T-helper 2 cell treated with Interferon-gamma antibody and Interleukin-4, amounts not matched to agents 5 μg/mL and 100 μg/mL, for 36 hours (primary cell): Measurements from ENCODE around the gene DAPK1.
A peak's percentile ranks its signal among the peaks of the same experiment; 100 is the strongest.

ENCODE experiments used
- DNase-seq: peaks from one replicate; pipeline ENCODE4 v3.0.0; 2021; ENCODE audit warnings: low spot score
- H3K27ac Mint-ChIP-seq: one replicate; pipeline ENCODE4 v1.8.0; 2021; ENCODE audit warnings: mild to moderate bottlenecking, mixed read lengths
- H3K27me3 Mint-ChIP-seq: one replicate; pipeline ENCODE4 v1.8.0; 2021; ENCODE audit warnings: low read depth, mixed read lengths
- H3K36me3 Mint-ChIP-seq: one replicate; pipeline ENCODE4 v1.8.0; 2021; ENCODE audit warnings: low read depth, mixed read lengths
- H3K4me1 Mint-ChIP-seq: one replicate; pipeline ENCODE4 v1.8.0; 2021; ENCODE audit warnings: low read depth, mixed read lengths
- H3K4me3 Mint-ChIP-seq: one replicate; pipeline ENCODE4 v1.8.0; 2022; ENCODE audit warnings: mild to moderate bottlenecking, moderate library complexity, mixed read lengths
- H3K9me3 Mint-ChIP-seq: one replicate; pipeline ENCODE4 v1.8.0; 2021; ENCODE audit warnings: mixed read lengths

Gene DAPK1

DNA sequence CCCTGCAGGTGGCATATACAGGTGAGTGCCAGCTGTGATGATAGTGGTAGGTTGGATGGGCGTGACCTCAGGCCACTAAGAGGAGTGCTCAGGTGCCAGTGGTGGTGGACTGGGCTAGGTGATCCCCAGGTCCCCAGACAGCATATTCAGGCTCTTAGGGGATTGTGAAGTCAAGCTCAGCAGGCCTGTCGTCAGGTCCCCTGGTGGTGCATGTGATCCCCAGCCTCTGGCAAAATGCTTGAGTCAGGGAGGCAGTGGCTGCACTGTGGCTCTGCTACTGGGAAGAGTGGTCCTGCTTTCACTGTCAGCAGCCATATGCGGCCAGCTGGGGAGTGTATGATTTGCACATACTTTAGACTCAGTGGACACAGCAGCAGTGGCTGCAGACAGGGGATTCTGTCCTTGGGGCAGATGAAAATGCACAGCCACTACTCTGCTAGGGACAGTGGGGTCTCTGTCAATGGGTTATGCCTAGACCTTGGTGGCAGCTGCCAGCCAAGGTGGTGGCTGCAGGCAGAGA, 196.6 kb downstream of the DAPK1 start:
- Mint-ChIP-seq H3K36me3 (peaks cover 4% of the 10 kb centered on the region), H3K4me3 (no peak overlapping the region), H3K27ac (no peak overlapping the region), H3K4me1 (no peaks in the 10 kb centered on the region), H3K9me3 (peaks cover 12% of the 10 kb centered on the region), H3K27me3 (peaks cover 12% of the 10 kb centered on the region)
- no peak for DNase-seq

DNA sequence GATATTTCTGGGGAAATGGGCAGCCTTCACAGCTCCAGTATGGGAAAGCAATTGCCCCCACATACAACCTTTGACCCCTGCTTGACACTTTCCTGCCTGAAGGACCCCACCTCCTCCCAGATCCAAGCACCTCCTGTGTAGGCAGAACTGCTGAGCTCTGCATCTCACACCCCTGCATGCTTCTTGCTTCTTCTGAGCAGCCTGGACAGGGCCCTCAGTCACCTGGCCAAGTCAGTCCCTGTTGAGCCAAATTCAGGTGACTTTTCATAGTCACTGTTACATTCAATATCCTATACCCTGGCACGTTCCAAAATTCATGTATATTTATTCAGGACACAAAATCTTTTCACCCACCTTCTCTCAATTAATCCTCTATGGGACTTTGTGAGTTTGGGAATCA, 197.9 kb downstream of the DAPK1 start:
- Mint-ChIP-seq H3K9me3 (peaks cover 12% of the 10 kb centered on the region), H3K27ac (no peak overlapping the region), H3K27me3 (peaks cover 5% of the 10 kb centered on the region), H3K36me3 (peaks cover 4% of the 10 kb centered on the region), H3K4me3 (no peak overlapping the region), H3K4me1 (no peaks in the 10 kb centered on the region)
- no peak for DNase-seq

DNA sequence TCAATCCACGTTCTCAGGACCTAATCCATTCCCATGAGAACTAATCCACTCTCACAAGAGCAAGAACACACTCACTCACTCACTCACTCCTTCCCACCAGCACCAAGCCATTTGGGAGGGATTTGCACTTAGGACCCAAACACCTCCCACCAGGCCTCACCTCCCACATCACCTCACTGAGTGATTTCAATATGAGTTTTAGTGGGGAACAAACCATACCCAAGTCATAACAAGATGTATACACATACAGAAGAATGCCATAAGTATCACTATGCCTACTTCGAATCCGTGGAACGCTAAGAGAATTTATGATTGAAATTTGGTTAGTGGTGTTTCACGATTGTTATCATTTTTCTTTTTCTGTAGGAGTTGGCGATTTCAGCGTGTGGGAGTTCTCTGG, 199.0 kb downstream of the DAPK1 start:
- Mint-ChIP-seq H3K9me3 (peaks cover 12% of the 10 kb centered on the region), H3K27me3 (peaks cover 4% of the 10 kb centered on the region), H3K4me3 (no peak overlapping the region), H3K4me1 (no peaks in the 10 kb centered on the region), H3K36me3 (peaks cover 4% of the 10 kb centered on the region), H3K27ac (no peak overlapping the region)
- no peak for DNase-seq

DNA sequence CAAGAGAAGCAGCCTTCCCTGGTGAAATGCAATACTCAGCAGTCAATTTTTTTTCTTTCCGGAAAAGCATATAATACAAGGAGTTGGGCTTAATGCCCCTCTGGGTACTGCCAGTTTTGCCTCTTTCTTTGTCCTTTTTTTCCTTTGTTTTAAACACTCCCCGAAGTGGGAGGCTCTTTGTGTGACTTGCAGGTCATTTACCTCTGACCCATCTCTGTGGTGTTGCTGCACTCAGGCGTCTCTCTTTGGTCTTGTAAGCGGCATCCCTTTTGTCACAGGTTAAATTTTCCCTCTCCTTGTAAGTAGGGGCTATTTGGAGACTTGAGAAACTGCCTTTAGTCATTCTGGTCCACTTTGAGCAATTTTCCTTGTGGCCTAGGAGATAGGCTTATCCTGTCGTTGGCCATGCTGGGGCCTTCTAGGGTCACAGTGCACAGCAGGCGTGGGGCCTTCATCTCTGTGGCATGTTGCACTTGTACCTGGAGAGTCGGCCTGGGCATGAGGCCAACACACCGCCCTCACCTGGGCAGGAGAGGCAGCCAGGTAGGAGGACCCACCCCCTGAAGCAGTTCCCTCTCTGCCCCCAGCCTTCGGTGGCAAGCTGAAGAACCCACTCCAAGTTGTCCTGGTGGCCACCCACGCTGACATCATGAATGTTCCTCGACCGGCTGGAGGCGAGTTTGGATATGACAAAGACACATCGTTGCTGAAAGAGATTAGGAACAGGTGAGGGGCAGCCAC, 200.6 kb downstream of the DAPK1 start:
- H3K4me1 Mint-ChIP-seq: peaks cover 4% of the 10 kb centered on the region
- no peak overlapping the region for H3K4me3 Mint-ChIP-seq
- peaks cover 7% of the 10 kb centered on the region for H3K9me3 Mint-ChIP-seq
- H3K36me3 Mint-ChIP-seq: peaks cover 4% of the 10 kb centered on the region
- DNase-seq: no peak
- H3K27me3 Mint-ChIP-seq: peaks cover 9% of the 10 kb centered on the region
- no peak overlapping the region for H3K27ac Mint-ChIP-seq

DNA sequence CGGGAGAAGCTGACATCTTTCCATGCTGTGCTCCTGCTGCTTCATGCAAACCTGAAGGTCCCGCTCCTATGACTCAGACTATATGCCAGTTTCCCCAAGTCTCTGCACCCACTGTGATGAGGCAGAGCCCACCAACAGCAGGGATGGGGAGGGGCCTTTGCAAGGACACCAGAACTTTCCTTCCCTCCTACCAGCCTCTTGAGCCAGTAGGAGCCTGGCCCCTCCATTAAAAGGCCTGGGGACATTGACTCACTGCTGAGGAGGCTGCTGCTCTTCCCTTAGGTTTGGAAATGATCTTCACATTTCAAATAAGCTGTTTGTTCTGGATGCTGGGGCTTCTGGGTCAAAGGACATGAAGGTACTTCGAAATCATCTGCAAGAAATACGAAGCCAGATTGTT, 202.2 kb downstream of the DAPK1 start:
- no peaks in the 10 kb centered on the region for H3K9me3 Mint-ChIP-seq

DNA sequence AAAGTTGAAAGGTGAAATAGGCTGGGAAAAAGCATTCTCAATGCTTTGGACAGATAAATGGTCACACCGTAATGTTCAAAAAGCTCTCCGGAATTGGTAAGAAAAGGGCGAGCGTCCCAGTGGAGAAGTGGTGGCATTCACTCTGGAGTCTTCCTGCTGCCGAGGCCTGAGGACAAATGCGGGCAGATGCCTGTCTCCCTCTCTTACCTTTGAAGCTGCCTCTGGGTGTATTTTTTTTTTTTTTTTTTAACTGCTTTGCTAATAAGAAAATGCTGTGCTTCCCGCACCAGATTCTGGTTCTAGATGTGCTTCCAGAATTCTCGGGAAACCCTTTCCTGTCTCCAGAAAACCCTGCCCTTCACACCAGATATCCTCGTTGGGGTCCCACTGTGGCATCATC, 203.8 kb downstream of the DAPK1 start:
- Mint-ChIP-seq H3K36me3 (no peaks in the 10 kb centered on the region), H3K27me3 (peaks cover 20% of the 10 kb centered on the region), H3K27ac (no peak overlapping the region)

More for the DNA sequence above, 202.2 kb downstream of the DAPK1 start:
- peaks cover 4% of the 10 kb centered on the region for H3K4me1 Mint-ChIP-seq
- no peak overlapping the region for H3K27ac Mint-ChIP-seq
- peaks cover 12% of the 10 kb centered on the region for H3K27me3 Mint-ChIP-seq
- no peak overlapping the region for H3K4me3 Mint-ChIP-seq
- no peaks in the 10 kb centered on the region for H3K36me3 Mint-ChIP-seq
- no peak for DNase-seq

DNA sequence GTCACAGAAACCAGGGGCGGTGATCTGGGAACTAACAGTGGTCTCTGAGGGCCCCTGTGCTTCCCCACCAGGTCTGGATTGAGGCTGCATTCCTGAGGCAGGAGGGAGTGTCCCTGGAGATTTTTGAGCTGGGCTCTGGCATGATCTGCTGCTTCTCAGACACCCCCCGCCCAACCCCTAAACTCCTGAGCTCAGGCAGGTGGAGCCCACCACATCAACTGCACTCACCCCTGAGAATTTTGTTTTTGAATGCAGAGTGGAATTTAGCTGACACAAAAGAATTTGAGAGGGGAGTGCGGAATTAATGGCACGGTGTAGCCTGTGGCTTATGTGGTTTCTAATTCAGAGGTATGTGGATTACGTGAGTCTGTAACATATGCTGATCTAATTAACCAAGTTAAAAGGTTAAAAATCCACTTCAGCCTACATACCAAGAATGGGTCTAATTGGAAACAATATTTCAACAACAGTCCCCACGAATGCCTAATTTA, 204.3 kb downstream of the DAPK1 start:
- Mint-ChIP-seq H3K27ac (no peak overlapping the region), H3K4me1 (peaks cover 4% of the 10 kb centered on the region)

More for the DNA sequence above, 203.8 kb downstream of the DAPK1 start:
- Mint-ChIP-seq H3K9me3 (no peaks in the 10 kb centered on the region), H3K4me3 (no peak overlapping the region), H3K4me1 (peaks cover 4% of the 10 kb centered on the region)
- no peak for DNase-seq

DNA sequence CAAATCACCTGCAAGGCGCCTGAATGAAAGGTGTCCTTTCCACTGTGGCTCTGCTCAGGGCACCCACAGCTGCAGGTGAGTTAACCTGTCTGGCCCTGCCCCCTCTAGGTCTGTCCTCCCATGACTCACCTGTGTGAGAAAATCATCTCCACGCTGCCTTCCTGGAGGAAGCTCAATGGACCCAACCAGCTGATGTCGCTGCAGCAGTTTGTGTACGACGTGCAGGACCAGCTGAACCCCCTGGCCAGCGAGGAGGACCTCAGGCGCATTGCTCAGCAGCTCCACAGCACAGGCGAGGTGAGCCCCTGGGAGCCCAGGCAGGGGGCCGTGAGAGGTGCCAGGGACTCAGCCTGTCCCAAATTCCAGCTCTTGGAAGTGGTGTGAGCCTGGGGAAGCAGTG, 205.3 kb downstream of the DAPK1 start:
- H3K27ac Mint-ChIP-seq: no peak overlapping the region
- H3K27me3 Mint-ChIP-seq: peaks cover 27% of the 10 kb centered on the region
- DNase-seq: no peak
- H3K4me1 Mint-ChIP-seq: peaks cover 10% of the 10 kb centered on the region
- no peaks in the 10 kb centered on the region for H3K36me3 Mint-ChIP-seq
- no peak overlapping the region for H3K4me3 Mint-ChIP-seq
- H3K9me3 Mint-ChIP-seq: no peaks in the 10 kb centered on the region

More for the DNA sequence above, 204.3 kb downstream of the DAPK1 start:
- Mint-ChIP-seq H3K9me3 (no peaks in the 10 kb centered on the region), H3K36me3 (no peaks in the 10 kb centered on the region), H3K4me3 (no peak overlapping the region), H3K27me3 (peaks cover 21% of the 10 kb centered on the region)
- no peak for DNase-seq

DNA sequence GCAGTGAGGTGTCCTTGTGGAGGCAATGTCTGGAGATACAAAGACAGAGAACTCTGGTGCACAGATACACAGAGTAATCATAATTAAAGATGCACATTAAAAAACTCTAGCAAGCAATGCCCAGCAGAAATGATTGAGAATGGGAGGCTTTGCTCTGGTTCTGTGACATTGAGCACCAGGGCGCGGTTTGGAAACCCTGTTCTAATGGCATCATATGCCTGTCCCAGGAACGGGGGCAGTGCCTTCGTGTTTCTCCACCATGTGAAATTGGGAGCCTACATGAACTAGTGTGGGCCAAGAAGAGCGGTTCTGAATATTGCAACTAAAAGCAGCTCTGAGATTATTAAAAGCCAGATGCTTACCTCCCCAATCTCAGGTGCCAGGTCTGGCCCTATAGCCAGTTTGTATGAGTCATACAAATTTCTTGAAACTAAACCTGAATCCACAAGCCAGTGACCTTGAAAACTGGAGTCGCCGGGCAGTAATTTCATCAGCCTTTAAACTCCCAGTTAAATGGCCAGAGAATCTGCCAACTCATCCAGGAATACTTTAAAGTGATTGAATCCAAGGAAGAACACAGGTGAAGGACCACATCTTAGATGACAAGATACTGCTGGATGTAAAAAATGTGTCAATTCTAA, 206.1 kb downstream of the DAPK1 start:
- H3K9me3 Mint-ChIP-seq: no peaks in the 10 kb centered on the region
- H3K4me3 Mint-ChIP-seq: no peak overlapping the region
- no peak overlapping the region for H3K27ac Mint-ChIP-seq
- DNase-seq: no peak
- peaks cover 30% of the 10 kb centered on the region for H3K27me3 Mint-ChIP-seq
- peaks cover 15% of the 10 kb centered on the region for H3K4me1 Mint-ChIP-seq
- no peaks in the 10 kb centered on the region for H3K36me3 Mint-ChIP-seq

DNA sequence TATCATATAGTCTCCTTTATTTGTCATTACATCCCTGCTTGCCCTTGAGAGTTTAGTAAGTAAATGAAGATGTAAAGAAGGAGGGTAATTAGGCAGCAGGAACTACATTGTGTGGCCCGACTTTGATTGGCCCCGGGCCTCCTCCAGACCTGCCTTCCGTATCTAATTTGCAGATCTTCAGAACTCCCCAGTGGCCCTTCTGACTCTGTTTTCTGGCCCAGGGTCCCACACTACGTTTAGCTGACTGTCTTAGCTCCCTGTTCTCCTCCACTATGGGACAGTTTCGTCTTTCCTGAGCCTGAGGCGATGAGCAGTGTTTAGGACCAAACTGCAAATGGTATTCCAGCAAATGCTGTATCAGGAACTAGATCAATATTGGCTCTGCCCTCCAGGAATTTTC, 206.7 kb downstream of the DAPK1 start:
- H3K27ac Mint-ChIP-seq: no peak overlapping the region
- H3K4me3 Mint-ChIP-seq: no peak overlapping the region

DNA sequence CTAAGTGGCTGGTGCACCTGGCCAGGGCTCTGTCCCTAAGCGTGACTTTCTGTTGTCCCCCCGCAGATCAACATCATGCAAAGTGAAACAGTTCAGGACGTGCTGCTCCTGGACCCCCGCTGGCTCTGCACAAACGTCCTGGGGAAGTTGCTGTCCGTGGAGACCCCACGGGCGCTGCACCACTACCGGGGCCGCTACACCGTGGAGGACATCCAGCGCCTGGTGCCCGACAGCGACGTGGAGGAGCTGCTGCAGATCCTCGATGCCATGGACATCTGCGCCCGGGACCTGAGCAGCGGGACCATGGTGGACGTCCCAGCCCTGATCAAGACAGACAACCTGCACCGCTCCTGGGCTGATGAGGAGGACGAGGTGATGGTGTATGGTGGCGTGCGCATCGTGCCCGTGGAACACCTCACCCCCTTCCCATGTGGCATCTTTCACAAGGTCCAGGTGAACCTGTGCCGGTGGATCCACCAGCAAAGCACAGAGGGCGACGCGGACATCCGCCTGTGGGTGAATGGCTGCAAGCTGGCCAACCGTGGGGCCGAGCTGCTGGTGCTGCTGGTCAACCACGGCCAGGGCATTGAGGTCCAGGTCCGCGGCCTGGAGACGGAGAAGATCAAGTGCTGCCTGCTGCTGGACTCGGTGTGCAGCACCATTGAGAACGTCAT, 208.5 kb downstream of the DAPK1 start:
- no peak for DNase-seq
- H3K27ac Mint-ChIP-seq: no peak overlapping the region
- no peaks in the 10 kb centered on the region for H3K9me3 Mint-ChIP-seq
- peaks cover 31% of the 10 kb centered on the region for H3K27me3 Mint-ChIP-seq
- no peak overlapping the region for H3K4me3 Mint-ChIP-seq
- peaks cover 31% of the 10 kb centered on the region for H3K4me1 Mint-ChIP-seq
- no peaks in the 10 kb centered on the region for H3K36me3 Mint-ChIP-seq

More for the DNA sequence above, 206.7 kb downstream of the DAPK1 start:
- H3K4me1 Mint-ChIP-seq: peaks cover 21% of the 10 kb centered on the region
- no peaks in the 10 kb centered on the region for H3K36me3 Mint-ChIP-seq
- peaks cover 30% of the 10 kb centered on the region for H3K27me3 Mint-ChIP-seq
- no peaks in the 10 kb centered on the region for H3K9me3 Mint-ChIP-seq
- DNase-seq: no peak

DNA sequence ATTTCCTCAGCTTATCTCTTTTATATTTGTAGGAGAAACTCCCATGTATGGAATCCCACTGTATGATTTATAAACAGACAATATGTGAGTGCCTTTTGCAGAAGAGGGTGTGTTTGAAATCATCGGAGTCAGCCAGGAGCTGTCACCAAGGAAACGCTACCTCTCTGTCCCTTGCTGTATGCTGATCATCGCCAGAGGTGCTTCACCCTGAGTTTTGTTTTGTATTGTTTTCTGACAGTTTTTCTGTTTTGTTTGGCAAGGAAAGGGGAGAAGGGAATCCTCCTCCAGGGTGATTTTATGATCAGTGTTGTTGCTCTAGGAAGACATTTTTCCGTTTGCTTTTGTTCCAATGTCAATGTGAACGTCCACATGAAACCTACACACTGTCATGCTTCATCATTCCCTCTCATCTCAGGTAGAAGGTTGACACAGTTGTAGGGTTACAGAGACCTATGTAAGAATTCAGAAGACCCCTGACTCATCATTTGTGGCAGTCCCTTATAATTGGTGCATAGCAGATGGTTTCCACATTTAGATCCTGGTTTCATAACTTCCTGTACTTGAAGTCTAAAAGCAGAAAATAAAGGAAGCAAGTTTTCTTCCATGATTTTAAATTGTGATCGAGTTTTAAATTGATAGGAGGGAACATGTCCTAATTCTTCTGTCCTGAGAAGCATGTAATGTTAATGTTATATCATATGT, 210.3 kb downstream of the DAPK1 start:
- Mint-ChIP-seq H3K27ac (no peak overlapping the region), H3K4me1 (peaks cover 32% of the 10 kb centered on the region), H3K4me3 (no peak overlapping the region), H3K27me3 (peaks cover 26% of the 10 kb centered on the region), H3K9me3 (no peaks in the 10 kb centered on the region), H3K36me3 (no peaks in the 10 kb centered on the region)
- DNase-seq: no peak

DNA sequence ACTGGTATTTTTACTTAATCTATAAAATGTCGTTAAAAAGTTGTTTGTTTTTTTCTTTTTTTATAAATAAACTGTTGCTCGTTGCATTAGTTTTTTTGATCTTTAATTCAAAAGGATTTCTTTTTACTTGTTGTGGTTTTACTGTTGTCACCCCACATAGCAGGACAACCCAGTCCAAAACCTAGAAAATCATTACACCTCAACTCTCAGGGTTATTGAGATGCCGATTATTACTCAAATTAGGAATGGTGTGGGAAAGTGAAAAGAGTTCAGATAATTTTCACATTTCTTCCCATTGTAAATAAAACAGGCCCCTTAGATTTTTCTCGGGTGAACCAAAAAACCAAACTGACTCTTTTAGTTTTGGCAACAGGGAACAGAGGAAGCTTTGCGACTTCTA, 210.9 kb downstream of the DAPK1 start:
- Mint-ChIP-seq H3K27ac (peak overlapping the region; percentile 60), H3K36me3 (no peaks in the 10 kb centered on the region), H3K27me3 (peaks cover 22% of the 10 kb centered on the region), H3K9me3 (no peaks in the 10 kb centered on the region), H3K4me1 (peaks cover 36% of the 10 kb centered on the region), H3K4me3 (peak overlapping the region; percentile 64)
- no peak for DNase-seq
